Measurements from ENCODE around the gene VPS54. TPM values are rescaled to one million over a fixed set of nuclear protein-coding genes. Genes with fewer than 3 reads are reported as not detected.
A peak's percentile ranks its signal among the peaks of the same experiment; 100 is the strongest.
"Not testable (repeated sequence)": the region's sequence is repeated elsewhere in the genome, so short reads cannot be mapped to it uniquely, and the experiment has no call there.

VPS54 gene
- total RNA-seq, 1 experiment from 2014 or later = 31.8 TPM

DNA sequence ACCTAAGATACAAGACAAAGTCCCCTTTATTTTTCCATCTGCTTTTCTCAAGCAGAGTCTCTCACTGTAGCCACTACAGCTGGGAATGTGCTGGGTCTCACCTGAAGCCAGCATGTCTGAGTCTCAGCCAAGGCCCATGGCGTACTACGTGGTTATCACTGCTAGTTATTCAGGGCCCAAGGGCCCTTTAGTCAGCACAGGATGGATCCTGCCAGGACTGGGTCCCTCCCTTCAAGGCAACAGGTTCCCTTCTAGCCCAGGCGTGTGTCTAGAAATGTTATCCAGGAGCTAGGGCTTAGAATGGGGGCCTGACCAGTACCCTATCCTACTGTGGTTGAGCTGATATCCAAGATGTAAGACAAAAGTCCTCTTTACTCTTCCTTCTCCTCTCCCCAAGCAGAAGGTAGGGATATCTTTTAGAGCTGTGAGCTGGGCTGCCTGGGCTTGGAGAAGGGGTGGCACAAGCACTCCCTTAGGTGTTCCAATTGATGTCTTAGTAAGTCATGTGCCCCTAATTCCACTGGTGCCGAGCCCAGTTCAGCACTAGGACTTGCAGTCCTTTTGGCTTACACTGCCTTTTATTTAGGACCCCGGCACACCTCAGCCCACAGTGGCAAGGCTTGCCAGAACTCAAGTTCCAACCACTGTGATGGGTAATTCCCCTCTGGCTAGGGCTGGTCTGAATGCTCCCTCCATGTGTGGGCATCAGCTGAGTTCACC, 17.7 kb downstream of the VPS54 start:
- no peak for DNase-seq (ENCODE audit: low read depth, low spot score)
- in situ Hi-C loops (cut with HindIII; ENCODE audit: low pct_unique_long_range_greater_than_20kb, low sequenced_read_pairs) = no loop called here

GRCh38 chr2:64000630-64001381, 18.4 kb downstream of the VPS54 start:
- no peak for DNase-seq (ENCODE audit: low read depth, low spot score)
- in situ Hi-C loops (cut with HindIII; ENCODE audit: low pct_unique_long_range_greater_than_20kb, low sequenced_read_pairs) = no loop called here

DNA sequence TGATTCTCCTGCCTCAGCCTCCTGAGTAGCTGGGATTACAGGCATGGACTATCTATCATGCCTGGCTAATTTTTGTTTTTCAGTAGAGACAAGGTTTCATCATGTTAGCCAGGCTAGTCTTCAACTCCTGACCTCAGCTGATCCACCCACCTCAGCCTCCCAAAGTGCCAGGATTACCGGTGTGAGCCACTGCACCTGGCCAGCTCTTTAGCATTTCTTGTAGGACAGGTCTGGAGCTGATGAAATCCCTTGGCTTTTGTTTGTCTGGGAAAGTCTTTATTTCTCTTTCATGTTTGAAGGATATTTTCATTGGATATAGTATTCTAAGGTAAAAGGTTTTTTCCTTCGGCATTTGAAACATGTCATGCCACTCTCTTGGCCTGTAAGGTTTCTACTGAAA, 20.2 kb downstream of the VPS54 start:
- in situ Hi-C loops (cut with HindIII; ENCODE audit: low pct_unique_long_range_greater_than_20kb, low sequenced_read_pairs) = no loop called here
- DNase-seq (ENCODE audit: low read depth, low spot score) = no peak

DNA sequence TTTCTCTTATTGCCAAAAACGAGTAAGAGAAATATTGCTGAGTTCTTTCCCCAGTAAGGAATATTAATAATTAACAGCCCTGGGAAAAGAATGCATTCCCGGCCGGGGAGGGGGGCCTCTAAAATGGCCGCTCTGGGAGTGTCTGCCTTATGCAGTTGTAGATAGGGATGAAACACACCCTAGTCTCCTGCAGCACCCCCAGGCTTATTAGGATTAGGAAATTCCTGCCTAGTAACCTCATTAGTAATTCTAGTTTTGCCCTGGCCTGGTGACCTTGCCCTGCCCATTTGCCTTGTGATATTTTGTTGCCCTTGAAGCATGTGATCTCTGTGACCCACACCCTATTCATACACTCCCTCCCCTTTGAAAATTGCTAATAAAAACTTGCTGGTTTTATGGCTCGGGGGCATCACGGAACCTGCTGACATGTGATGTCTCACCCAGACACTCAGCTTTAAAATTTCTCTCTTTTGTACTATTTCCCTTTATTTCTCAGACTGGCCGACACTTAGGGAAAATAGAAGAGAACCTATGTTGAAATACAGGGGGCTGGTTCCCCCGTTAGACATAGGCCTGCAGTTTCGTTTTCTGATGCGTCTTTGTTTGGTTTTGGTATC, 22.5 kb downstream of the VPS54 start:
- in situ Hi-C loops (cut with HindIII; ENCODE audit: low pct_unique_long_range_greater_than_20kb, low sequenced_read_pairs); DNase-seq (ENCODE audit: low read depth, low spot score): not testable (repeated sequence)

DNA sequence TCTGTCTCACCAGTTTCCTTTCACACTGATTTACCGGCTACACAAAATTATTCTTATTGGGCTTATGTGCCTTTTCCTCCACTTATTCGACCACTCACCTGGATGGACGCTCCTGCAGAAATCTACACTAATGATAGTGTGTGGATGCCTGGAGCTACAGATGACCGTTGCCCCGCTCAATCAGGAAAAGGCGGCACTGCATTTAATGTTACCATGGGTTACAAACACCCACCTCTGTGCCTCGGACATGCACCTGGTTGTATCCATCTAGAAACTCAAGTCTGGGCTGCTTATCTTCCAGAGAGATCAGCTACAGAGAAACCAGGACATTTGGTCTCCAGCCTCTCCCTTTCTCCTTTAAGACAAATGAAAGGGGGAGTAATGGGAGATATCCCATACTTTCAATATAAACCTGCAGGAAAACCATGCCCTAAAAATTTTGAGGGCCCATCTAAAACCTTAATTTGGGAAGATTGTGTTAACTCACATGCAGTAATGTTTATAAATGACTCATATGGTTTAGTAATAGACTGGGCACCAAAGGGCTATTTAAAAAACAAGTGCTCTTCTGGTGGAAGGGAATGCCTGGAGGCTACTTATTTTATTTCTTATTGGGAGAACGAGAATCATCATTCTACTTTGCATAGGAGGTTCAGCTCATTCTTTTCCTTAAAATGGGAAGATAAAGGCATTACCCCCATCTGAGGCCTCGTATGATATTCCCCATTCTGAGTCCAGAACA, 24.7 kb downstream of the VPS54 start:
- in situ Hi-C loops (cut with HindIII; ENCODE audit: low pct_unique_long_range_greater_than_20kb, low sequenced_read_pairs); DNase-seq (ENCODE audit: low read depth, low spot score): not testable (repeated sequence)

- in situ Hi-C loops (cut with HindIII; ENCODE audit: low pct_unique_long_range_greater_than_20kb, low sequenced_read_pairs) = no loop called here
- DNase-seq (ENCODE audit: low read depth, low spot score) = peak; percentile 46
Measured at GRCh38 chr2:63993871-63994270, 25.4 kb downstream of the VPS54 start.

DNA sequence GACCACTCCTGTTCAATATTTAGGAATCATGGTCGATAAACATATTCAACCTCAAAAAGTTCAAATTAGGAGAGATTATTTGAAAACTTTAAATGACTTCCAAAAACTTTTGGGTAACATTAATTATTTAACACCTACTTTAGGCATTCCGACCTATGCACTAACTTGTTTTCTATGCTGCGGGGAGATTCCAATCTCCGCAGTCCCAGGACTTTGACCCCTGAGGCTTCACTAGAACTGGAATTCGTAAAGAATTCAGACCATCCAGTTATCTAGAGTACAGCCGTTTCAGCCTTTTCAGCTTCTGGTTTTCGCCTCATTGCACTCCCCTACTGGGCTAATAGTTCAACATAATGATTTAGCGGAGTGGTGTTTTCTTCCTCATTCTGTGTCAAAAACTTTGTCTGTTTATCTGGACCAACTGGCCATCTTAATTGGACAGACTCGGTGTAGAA, 26.1 kb downstream of the VPS54 start:
- in situ Hi-C loops (cut with HindIII; ENCODE audit: low pct_unique_long_range_greater_than_20kb, low sequenced_read_pairs); DNase-seq (ENCODE audit: low read depth, low spot score): not testable (repeated sequence)

DNA sequence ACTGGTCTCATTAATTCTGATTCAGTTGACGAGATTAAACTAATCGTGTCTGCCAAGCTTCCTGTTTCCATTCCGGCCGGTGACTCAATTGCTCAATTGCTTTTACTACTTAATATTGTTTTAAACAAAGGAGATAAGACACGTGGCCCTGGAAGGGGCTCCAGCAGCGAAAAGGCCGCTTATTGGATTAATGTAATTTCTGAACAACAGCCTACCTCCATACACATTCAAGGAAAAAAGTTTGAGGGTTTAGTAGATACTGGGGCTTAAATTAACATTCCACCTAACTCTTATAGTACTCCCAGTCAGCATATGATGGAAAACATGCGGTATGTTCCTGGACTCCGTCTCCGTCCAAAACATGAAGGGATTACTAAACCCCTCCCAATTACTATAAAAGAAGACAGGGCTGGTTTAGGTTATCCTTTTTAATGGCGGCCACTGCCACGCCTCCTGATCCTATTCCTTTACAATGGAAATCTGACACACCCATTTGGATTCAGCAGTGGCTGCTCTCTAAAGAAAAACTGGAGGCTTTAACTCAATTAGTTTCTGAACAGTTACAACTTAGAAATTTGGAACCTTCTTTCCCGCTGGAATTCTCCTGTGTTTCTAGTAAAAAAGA, 27.1 kb downstream of the VPS54 start:
- in situ Hi-C loops (cut with HindIII; ENCODE audit: low pct_unique_long_range_greater_than_20kb, low sequenced_read_pairs) = no loop called here
- DNase-seq (ENCODE audit: low read depth, low spot score) = no peak

DNA sequence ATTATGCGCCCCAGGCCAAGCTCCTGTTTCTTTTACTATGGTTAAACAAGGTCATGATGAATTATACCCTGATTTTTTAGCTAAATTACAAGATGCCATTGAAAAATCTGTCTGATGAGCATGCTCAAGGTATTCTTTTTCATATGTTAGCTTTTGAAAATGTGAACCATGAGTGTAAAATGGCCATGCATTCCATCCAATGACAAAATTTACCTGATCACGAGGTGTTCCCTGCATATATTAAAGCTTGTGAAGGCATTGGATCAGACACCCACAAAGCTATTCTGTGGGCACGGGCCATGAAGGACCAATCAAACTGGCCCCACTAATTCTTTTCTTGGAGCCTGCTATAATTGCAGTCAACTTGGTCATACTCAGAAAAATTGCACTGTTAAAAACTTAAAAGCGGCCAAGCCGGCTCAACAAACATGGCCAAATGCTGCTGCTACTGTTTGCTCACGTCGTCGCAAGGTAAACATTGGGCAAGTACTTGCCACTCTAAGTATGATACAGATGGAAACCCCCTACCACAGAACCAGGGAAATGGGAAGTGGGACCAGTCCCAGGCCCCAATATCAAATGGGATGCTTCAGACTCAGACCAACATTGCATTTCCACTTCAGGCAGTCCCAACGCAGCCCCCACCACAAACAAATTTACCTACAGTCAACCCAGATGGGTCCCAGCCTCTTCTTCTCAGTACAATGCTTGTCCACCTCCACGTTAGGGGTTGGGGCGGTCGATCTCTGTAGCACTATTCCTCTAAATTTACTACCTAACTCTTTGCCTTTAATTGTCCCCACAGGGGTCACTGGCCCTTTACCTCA, 27.8 kb downstream of the VPS54 start:
- DNase-seq (ENCODE audit: low read depth, low spot score) = not testable (repeated sequence)

GRCh38 chr2:63990072-63990471, 29.2 kb downstream of the VPS54 start:
- no peak for DNase-seq (ENCODE audit: low read depth, low spot score)
- in situ Hi-C loops (cut with HindIII; ENCODE audit: low pct_unique_long_range_greater_than_20kb, low sequenced_read_pairs) = no loop called here

More for the DNA sequence above, 27.8 kb downstream of the VPS54 start:
- in situ Hi-C loops (cut with HindIII; ENCODE audit: low pct_unique_long_range_greater_than_20kb, low sequenced_read_pairs) = not testable (repeated sequence)

- DNase-seq (ENCODE audit: low read depth, low spot score); in situ Hi-C loops (cut with HindIII; ENCODE audit: low pct_unique_long_range_greater_than_20kb, low sequenced_read_pairs): not testable (repeated sequence)
Measured at GRCh38 chr2:63988842-63989436, 30.3 kb downstream of the VPS54 start.

GRCh38 chr2:63984606-63985359, 34.4 kb downstream of the VPS54 start:
- DNase-seq (ENCODE audit: low read depth, low spot score) = no peak
- in situ Hi-C loops (cut with HindIII; ENCODE audit: low pct_unique_long_range_greater_than_20kb, low sequenced_read_pairs) = no loop called here

DNA sequence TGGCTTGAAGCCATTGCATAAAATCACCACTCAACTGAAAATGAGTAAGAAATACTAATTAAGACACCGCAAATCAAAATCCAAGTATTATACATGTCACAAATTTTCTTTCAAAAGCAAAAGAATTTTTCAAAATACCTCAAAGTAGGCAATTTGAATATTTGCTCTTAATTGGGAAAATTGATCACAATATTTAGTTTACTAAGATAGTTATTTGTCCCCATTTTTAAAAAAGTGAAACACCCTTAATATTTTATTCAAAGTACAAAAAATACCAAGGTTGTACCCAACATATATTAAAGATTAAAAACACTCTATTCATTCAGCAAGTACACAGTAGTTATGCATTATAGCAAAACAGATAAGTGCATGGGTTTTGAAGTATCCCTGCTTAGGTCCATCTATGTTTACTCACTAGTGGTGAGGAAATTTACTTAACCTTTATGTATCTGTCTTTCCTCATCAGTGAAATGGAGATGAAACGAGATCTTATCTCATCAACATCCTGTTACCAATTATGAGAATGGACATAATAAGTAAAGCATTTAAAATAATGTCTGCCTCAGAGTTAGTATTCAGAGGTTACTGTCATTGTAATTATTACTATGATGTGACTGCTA, 35.1 kb downstream of the VPS54 start:
- DNase-seq (ENCODE audit: low read depth, low spot score) = no peak
- in situ Hi-C loops (cut with HindIII; ENCODE audit: low pct_unique_long_range_greater_than_20kb, low sequenced_read_pairs) = no loop called here

- in situ Hi-C loops (cut with HindIII; ENCODE audit: low pct_unique_long_range_greater_than_20kb, low sequenced_read_pairs) = no loop called here
- no peak for DNase-seq (ENCODE audit: low read depth, low spot score)
Measured at GRCh38 chr2:63982335-63982734, 36.9 kb downstream of the VPS54 start.

GRCh38 chr2:63981702-63982103, 37.5 kb downstream of the VPS54 start:
- no peak for DNase-seq (ENCODE audit: low read depth, low spot score)
- in situ Hi-C loops (cut with HindIII; ENCODE audit: low pct_unique_long_range_greater_than_20kb, low sequenced_read_pairs) = no loop called here

Measured in SK-MEL-5 (cell line).